Tibial nerve (tissue), 4 donors: ENCODE data around the gene TBC1D8. TPM values are rescaled to one million over a fixed set of nuclear protein-coding genes. Genes with fewer than 3 reads are reported as not detected.

ENCODE experiments used
- DNase-seq, 2 donors: peaks; one replicate each; pipeline ENCODE4 v3.0.0-alpha.2; 2019; ENCODE audit warnings: low spot score in 2 of 2
- H3K27ac ChIP-seq, 4 donors: fragments of 200-600 bp; sonication (generic) in 3 of 4; one replicate each; pipeline ENCODE4 v1.5.1; 2017 to 2019; ENCODE audit warnings: mild to moderate bottlenecking in 1 of 4
- H3K27me3 ChIP-seq, 2 donors: fragments of 200-600 bp; sonication (generic) in 1 of 2; one replicate each; pipeline versions ENCODE4 v1.5.1 to v1.6.0; 2017 to 2019
- H3K36me3 ChIP-seq, 3 donors: fragments of 200-600 bp; sonication (generic); one replicate each; pipeline ENCODE4 v1.5.1; 2018 to 2019
- H3K4me1 ChIP-seq, 4 donors: fragments of 200-600 bp; sonication (generic) in 3 of 4; one replicate each; pipeline ENCODE4 v1.5.1; 2017 to 2019
- H3K4me3 ChIP-seq, 4 donors: fragments of 200-600 bp; sonication (generic) in 3 of 4; one replicate each; pipeline ENCODE4 v1.5.1; 2017 to 2019; ENCODE audit warnings: mild to moderate bottlenecking in 1 of 4, moderate library complexity in 1 of 4
- H3K9me3 ChIP-seq, 4 donors: fragments of 200-600 bp; sonication (generic) in 3 of 4; one replicate each; pipeline ENCODE4 v1.5.1; 2017 to 2019
- EP300 ChIP-seq, 2 donors: sonication (generic); formaldehyde crosslinking; IDR thresholded peaks; one replicate each; pipeline ENCODE4 v1.6.1; 2017; ENCODE audit warnings: antibody characterized with exemption in 2 of 2, mild to moderate bottlenecking in 1 of 2
- POLR2A ChIP-seq, 2 donors: fragments of 450-650 bp; IDR thresholded peaks; one replicate each; pipeline ENCODE4 v1.6.1; 2017; ENCODE audit warnings: antibody characterized with exemption in 2 of 2, mild to moderate bottlenecking in 2 of 2, moderate library complexity in 2 of 2
- WGBS, 2 donors: methylation state at CpG; one replicate each; pipeline ENCODE4 v1.1.5; 2018; 5-methylcytosine and 5-hydroxymethylcytosine counted together
- total RNA-seq, 4 donors: library from RNA; depleted of rRNA; stranded (reverse); fragments of >200 nt; gene quantifications; one replicate each; pipeline ENCODE4 v1.1.0, GENCODE V29; 2016
- TF ChIP-seq, protein P1 (sequence below), 5 experiments: fragments of 200-600 bp in 3 of 5; fragments of 450-650 bp in 2 of 5; sonication (generic) in 3 of 5; IDR thresholded peaks; one replicate each; pipeline ENCODE4 v1.5.1; 2016 to 2019; ENCODE audit warnings: antibody characterized with exemption in 5 of 5, mild to moderate bottlenecking in 3 of 5, moderate library complexity in 2 of 5

TBC1D8 gene
- total RNA-seq, 4 donors from 2014 or later: 42.4 to 87.9 (median 47.3) TPM

GRCh38 chr2:101007415-101008345 is 143.5 kb downstream of the TBC1D8 start:
- 71 to 73% methylated on average over 11 of the region's 11 CpGs for WGBS, 2 donors
- peaks cover 0 to 37% (median 9%) of the 10 kb centered on the region in 4 donors for H3K4me1 ChIP-seq
- no peak overlapping the region for H3K27ac ChIP-seq
- H3K9me3 ChIP-seq: no peaks in the 10 kb centered on the region
- H3K36me3 ChIP-seq: peaks cover 0 to 81% (median 34%) of the 10 kb centered on the region in 3 donors
- no peak for DNase-seq
- TF ChIP-seq EP300 (IDR thresholded peaks at IDR 0.05) (no peak), POLR2A (IDR thresholded peaks at IDR 0.05) (no peak)
- TF ChIP-seq, protein P1, sequence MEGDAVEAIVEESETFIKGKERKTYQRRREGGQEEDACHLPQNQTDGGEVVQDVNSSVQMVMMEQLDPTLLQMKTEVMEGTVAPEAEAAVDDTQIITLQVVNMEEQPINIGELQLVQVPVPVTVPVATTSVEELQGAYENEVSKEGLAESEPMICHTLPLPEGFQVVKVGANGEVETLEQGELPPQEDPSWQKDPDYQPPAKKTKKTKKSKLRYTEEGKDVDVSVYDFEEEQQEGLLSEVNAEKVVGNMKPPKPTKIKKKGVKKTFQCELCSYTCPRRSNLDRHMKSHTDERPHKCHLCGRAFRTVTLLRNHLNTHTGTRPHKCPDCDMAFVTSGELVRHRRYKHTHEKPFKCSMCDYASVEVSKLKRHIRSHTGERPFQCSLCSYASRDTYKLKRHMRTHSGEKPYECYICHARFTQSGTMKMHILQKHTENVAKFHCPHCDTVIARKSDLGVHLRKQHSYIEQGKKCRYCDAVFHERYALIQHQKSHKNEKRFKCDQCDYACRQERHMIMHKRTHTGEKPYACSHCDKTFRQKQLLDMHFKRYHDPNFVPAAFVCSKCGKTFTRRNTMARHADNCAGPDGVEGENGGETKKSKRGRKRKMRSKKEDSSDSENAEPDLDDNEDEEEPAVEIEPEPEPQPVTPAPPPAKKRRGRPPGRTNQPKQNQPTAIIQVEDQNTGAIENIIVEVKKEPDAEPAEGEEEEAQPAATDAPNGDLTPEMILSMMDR (IDR thresholded peaks at IDR 0.05): no peak
- H3K27me3 ChIP-seq: no peaks in the 10 kb centered on the region
- no peak overlapping the region for H3K4me3 ChIP-seq

DNA sequence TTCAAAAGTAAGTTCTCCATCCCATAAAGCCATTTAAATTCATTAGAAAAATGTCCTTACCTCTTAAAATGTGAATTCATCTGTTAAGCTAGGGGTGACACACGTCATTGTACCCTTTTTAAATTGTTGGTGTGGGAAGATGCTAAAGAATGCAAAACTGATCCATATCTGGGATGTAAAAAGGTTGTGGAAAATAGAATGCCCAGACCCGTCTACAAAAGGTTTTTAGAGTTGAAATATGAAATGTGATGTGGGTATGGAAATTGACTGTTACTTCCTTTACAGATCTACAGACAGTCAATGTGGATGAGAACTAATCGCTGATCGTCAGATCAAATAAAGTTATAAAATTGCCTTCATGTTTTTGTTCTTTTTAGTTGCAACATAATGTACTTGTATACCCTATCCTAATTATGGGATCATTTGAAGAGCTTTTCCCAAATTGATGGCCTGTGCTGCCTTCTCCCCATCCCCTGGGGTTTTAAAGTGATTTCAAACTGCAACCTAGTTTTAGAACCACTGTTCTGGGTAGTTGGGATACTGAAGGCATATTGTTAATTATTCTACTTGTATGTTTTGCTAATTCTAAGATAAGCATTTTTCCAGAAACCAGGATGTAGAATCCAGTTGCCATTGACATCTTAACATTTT is 145.0 kb downstream of the TBC1D8 start:
- H3K4me3 ChIP-seq: no peak overlapping the region
- 73 to 74% methylated on average over 4 of the region's 4 CpGs for WGBS, 2 donors
- H3K27me3 ChIP-seq: no peaks in the 10 kb centered on the region
- no peak for DNase-seq
- TF ChIP-seq POLR2A (IDR thresholded peaks at IDR 0.05) (no peak), EP300 (IDR thresholded peaks at IDR 0.05) (no peak)
- TF ChIP-seq, protein P1 (IDR thresholded peaks at IDR 0.05): no peak
- peaks cover 0 to 43% (median 9%) of the 10 kb centered on the region in 4 donors for H3K4me1 ChIP-seq
- no peak overlapping the region for H3K27ac ChIP-seq
- H3K36me3 ChIP-seq: peaks cover 0 to 74% (median 34%) of the 10 kb centered on the region in 3 donors
- no peaks in the 10 kb centered on the region for H3K9me3 ChIP-seq

GRCh38 chr2:101004620-101005325 is 146.4 kb downstream of the TBC1D8 start:
- TF ChIP-seq EP300 (IDR thresholded peaks at IDR 0.05) (no peak), POLR2A (IDR thresholded peaks at IDR 0.05) (no peak)
- TF ChIP-seq, protein P1 (IDR thresholded peaks at IDR 0.05): no peak
- 91 to 93% methylated on average over 12 of the region's 12 CpGs for WGBS, 2 donors
- Histone ChIP-seq H3K9me3 (no peaks in the 10 kb centered on the region), H3K4me3 (no peak overlapping the region), H3K27me3 (no peaks in the 10 kb centered on the region), H3K36me3 (peaks cover 0 to 60% (median 34%) of the 10 kb centered on the region in 3 donors), H3K4me1 (peaks cover 0 to 43% (median 9%) of the 10 kb centered on the region in 4 donors), H3K27ac (no peak overlapping the region)
- DNase-seq: no peak

GRCh38 chr2:101003278-101003775 is 147.9 kb downstream of the TBC1D8 start:
- 35 to 37% methylated on average over 12 of the region's 12 CpGs for WGBS, 2 donors
- Histone ChIP-seq H3K4me3 (peak overlapping the region; percentile 73 to 94 (median 92)), H3K36me3 (peaks cover 0 to 48% (median 34%) of the 10 kb centered on the region in 3 donors), H3K9me3 (no peaks in the 10 kb centered on the region), H3K27ac (peak overlapping the region; percentile 84 to 91 (median 84)), H3K27me3 (no peaks in the 10 kb centered on the region), H3K4me1 (peaks cover 0 to 43% (median 9%) of the 10 kb centered on the region in 4 donors)
- no peak for DNase-seq
- no peak for TF ChIP-seq POLR2A (IDR thresholded peaks at IDR 0.05)
- TF ChIP-seq, protein P1 (IDR thresholded peaks at IDR 0.05): no peak
- TF ChIP-seq EP300 (IDR thresholded peaks at IDR 0.05): no peak
